ENCODE data around the gene PDP2.

- no peak for TF ChIP-seq ZNF274 (IDR thresholded peaks at IDR 0.05; ENCODE audit: low read depth, low read length)
- no peak for TF ChIP-seq YY1 (IDR thresholded peaks at IDR 0.05; ENCODE audit: insufficient read depth, insufficient read length)
Measured at GRCh38 chr16:66921729-66922450, 41.6 kb downstream of the PDP2 start.

All from NT2/D1 (cell line).